HCT116 (cell line): ENCODE results near the gene SLC35G6.

Source experiments
- CTCF ChIP-seq, 3 experiments: fragments of 200-600 bp in 1 of 3; sonication (generic) in 1 of 3; IDR thresholded peaks in 2 of 3; conservative IDR thresholded peaks in 1 of 3; 2 replicates each; pipeline ENCODE4 v1.5.1; 2012 to 2017; ENCODE audit warnings: low read depth in 2 of 3, low read length in 2 of 3, antibody characterized with exemption in 1 of 3, borderline replicate concordance in 1 of 3, control low read depth in 1 of 3, mild to moderate bottlenecking in 1 of 3, mixed read lengths in 1 of 3, mixed run types in 1 of 3, moderate library complexity in 1 of 3; ENCODE audit not compliant: insufficient read depth in 1 of 3
- ELF1 ChIP-seq: IDR thresholded peaks from 2 replicates; pipeline ENCODE4 v1.6.1; 2012; ENCODE audit warnings: low read depth, borderline replicate concordance
- EZH2 ChIP-seq: fragments of 200-600 bp; sonication (generic); IDR thresholded peaks from 2 replicates; pipeline ENCODE4 v1.6.1; 2017; ENCODE audit warnings: antibody characterized with exemption, mixed run types
- EZH2phosphoT487 ChIP-seq: fragments of 200-600 bp; IDR thresholded peaks from 2 replicates; pipeline ENCODE4 v1.6.1; 2018; ENCODE audit warnings: antibody characterized with exemption, borderline replicate concordance
- FOSL1 ChIP-seq: IDR thresholded peaks from 2 replicates; pipeline ENCODE4 v1.6.1; 2012; ENCODE audit warnings: low read depth
- JUND ChIP-seq: IDR thresholded peaks from 2 replicates; pipeline ENCODE4 v1.6.1; 2012
- POLR2A ChIP-seq: IDR thresholded peaks from 2 replicates; pipeline ENCODE4 v1.7.0; 2011; ENCODE audit warnings: borderline replicate concordance; ENCODE audit not compliant: insufficient read depth, insufficient read length; ENCODE audit errors: extremely low read depth
- POLR2AphosphoS5 ChIP-seq: IDR thresholded peaks from 2 replicates; pipeline ENCODE4 v1.6.1; 2011; ENCODE audit warnings: mild to moderate bottlenecking, low read depth, low read length, moderate library complexity
- RAD21 ChIP-seq: IDR thresholded peaks from 2 replicates; pipeline ENCODE4 v1.6.1; 2012; ENCODE audit warnings: low read depth, mild to moderate bottlenecking
- SIN3A ChIP-seq: IDR thresholded peaks from 2 replicates; pipeline ENCODE4 v1.6.1; 2012; ENCODE audit warnings: low read depth
- SP1 ChIP-seq: IDR thresholded peaks from 2 replicates; pipeline ENCODE4 v1.6.1; 2012; ENCODE audit warnings: low read depth
- TCF7L2 ChIP-seq: IDR thresholded peaks from 2 replicates; pipeline ENCODE4 v1.7.0; 2011; ENCODE audit warnings: borderline replicate concordance, inconsistent platforms; ENCODE audit not compliant: insufficient read depth, insufficient read length; ENCODE audit errors: extremely low read depth
- ZNF274 ChIP-seq: fragments of 200-500 bp; sonication (Bioruptor generic); IDR thresholded peaks from 2 replicates; pipeline ENCODE4 v1.6.1; 2014; ENCODE audit warnings: mild to moderate bottlenecking, low read depth, low read length, inconsistent platforms
- TF ChIP-seq, protein P1 (sequence below): IDR thresholded peaks from 2 replicates; pipeline ENCODE4 v1.6.1; 2012

GRCh38 chr17:7435676-7436555 is 45.3 kb upstream of the SLC35G6 start:
- TF ChIP-seq POLR2A, result no peak
- peak; percentile 52 for TF ChIP-seq POLR2AphosphoS5
- no peak for TF ChIP-seq EZH2phosphoT487
- TF ChIP-seq, protein P1, sequence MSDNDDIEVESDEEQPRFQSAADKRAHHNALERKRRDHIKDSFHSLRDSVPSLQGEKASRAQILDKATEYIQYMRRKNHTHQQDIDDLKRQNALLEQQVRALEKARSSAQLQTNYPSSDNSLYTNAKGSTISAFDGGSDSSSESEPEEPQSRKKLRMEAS, result peak; percentile 74
- TF ChIP-seq CTCF (IDR thresholded peaks at IDR 0.05 in 2 of 3, conservative IDR thresholded peaks at IDR 0.05 in 1 of 3; ENCODE audit: borderline replicate concordance in 1 of 3, insufficient read depth in 1 of 3, low read depth in 2 of 3, low read length in 2 of 3), result peak in 2 of 3 experiments; percentile 23 to 36; a peak in 4 of 6 replicates
- TF ChIP-seq FOSL1, result no peak
- no peak for TF ChIP-seq JUND
- no peak for TF ChIP-seq EZH2
- no peak for TF ChIP-seq TCF7L2
- no peak for TF ChIP-seq SP1
- TF ChIP-seq ELF1, result no peak; the same call in 1 of the 2 replicates
- no peak for TF ChIP-seq ZNF274
- TF ChIP-seq RAD21, result no peak; the same call in 1 of the 2 replicates
- peak; percentile 21; the same call in 1 of the 2 replicates for TF ChIP-seq SIN3A
